HG02610 (cell line): ENCODE data around the gene CELF4.

Source experiments
- ATAC-seq: cut with Tn5 transposase; IDR thresholded peaks from one replicate; pipeline ENCODE4 v1.9.1; 2021; ENCODE audit warnings: mild to moderate bottlenecking, moderate library complexity; ENCODE audit not compliant: unreplicated experiment

CELF4 gene

DNA sequence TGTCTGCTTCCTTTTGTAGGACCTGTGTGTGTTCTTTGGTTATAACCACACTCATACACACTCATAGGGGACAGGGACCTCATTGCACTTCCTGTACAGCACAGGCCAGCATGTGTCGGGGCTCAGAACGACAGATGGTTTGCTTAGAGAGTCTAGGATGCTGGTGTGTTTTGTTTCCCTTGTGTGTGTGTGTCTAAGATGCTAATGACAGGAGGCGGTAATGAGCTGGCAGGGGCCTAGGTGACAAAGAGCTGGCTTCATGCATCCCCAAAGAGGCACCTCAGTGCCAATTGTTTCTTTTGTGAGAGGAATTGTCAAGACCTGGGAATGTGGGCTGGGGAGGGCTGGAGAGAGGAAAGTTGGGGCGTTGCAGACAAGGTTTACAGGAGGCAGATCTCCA lies 66.6 kb downstream of the CELF4 start:
- ATAC-seq = no peak

DNA sequence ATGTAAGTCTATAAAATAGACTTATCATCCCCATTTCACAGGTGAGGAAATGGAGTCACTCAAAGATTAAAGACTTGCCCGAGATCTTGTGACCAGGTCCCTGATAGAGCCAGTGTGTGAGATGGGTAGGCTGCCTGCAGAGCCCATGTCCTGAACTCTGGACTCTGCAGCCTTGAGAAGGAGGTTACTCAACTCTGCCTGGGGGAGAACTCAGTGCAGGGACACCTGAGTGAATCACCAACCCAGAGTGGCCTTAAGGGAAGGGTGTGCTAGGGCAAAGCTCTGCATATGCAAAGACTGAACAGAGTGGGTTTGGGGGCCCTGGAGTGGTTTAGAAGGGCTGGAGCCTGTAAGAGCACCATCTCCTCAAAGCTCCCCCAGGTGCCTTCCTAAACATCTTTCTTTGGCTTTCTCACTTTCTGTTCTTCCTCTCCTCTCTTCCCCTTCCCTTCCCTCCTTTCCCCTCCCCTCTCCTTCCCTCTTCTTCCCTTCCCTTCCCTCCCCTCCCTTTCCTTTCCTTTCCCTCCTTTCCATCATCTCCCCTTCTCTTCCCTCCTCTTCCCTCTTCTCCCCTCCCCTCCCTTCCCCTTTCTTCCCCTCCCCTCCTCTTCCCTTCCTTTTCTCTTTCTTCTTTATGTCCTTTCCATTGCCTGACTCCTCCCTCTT lies 67.6 kb downstream of the CELF4 start:
- ATAC-seq = no peak

DNA sequence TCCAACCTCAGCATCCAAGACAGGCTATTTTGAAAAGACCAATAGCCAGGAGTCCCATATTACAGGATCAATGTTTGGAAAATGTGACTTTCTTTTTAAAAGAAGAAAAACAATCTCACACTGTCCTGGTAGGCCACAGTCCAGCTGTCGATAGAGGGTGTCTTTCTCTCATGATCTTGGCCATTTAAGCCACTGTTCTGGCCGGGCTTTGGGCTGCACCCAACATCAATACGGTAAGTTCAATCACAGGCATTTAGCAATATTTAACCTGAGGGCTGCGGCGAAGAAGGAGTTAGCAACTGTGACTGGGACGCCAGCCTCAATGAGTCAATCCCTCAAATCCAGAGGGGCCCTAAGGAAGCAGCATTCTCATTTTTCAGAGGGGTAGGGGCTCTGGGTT lies 69.0 kb downstream of the CELF4 start:
- no peak for ATAC-seq

DNA sequence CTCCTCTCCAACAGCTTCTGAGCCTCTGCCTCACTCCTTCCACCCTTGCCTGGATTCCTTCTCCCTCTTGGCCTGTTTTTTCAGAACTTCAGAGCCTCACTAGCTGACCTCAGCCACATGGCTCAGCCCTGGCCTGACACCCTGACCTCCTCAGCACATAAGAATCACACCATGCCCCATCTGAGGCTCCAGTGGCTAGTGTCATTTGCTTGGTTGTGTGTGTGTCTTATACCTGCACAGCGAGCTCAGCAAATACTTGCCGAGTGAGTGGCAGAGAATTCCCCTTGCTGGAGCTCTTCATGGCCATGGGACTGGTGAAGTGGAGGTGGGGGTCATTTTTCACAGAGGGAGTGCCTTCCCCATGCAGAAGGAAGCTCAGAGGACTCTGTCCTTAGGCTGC lies 70.2 kb downstream of the CELF4 start:
- ATAC-seq = no peak

DNA sequence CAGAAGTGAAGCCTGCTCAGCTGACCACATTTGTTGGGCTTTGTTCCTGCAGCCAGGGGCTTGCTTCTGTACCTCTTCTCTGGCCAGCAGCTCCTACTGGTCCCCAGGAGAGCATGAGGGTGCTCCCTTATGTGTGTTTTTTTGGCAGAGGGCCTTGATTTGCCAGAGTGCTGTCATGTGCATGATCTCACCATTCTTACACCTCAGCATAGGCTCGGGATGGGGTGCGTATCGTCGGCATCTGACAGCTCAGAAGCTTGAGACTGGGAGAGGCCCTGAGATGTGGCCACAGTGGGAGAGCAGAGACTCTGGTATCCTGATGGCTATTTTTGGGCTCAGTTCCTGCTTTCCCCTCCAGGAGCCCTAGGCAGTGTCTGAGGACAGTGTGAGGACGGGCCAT lies 71.2 kb downstream of the CELF4 start:
- ATAC-seq = no peak

DNA sequence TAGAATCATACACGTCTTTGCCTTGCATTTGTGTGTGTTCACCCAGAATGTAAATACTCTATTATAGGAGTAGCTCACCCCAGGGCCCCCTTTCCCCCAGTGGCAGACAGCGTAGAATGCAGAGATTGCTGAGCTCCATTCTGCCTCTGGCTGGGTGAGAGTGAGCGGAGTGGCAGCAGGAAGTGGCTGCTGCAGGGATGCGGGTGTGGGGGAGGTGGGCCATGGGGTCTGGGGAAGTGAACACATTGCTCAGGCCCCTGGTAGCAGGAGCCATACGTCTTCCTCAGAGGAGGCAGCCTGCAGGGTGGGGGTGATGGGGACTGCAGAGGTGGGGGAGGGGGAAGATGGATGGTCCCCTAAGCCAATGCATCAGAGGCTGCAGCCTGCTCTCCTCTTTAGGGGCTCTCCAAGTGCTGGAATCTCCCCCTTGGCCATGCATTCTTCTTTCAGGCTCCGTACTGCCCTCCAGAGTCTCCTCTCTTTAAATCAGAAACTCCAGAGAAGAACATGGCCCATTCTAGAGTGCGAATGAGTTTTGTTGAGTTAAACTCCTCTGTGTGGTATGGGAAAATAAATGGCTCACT lies 72.2 kb downstream of the CELF4 start:
- no peak for ATAC-seq

DNA sequence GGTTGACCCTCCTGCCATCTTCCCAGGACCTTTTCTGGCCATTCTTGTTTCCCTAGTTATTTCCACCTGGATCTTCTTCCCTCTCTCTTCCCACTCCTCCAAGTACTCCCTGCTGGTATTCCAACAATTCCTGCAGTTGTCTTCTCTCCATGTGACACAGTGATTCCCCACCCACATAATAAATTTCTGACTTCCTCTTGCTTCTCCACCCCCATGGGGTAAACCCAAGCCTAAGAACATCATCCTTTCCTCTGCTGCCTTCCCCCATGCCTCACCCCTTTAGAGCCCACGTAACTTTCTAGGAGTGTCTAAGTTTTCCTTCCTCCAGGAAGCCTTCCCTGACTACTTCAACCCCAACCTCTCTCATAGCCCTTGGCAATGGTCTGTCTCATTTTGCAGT lies 72.6 kb downstream of the CELF4 start:
- ATAC-seq = no peak

DNA sequence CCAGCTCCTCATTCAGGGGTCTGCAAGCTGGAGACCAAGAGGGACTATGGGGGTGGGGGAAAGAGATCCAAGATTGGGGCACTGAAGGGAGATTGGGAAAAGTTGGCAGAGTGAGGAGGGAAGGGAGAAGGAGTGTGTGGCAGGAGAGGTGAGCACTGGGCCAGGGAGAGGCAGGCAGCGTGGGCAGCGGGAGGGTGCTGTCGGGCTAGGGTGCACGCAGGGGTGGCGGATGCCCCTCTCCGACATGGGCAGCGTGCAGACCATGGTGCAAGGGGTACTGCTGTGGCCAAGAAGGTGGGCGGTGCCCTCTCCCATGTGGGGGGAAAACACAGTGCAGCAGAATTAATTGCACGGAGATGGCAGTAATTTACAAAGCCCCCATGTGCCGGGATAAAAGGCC lies 74.1 kb downstream of the CELF4 start:
- no peak for ATAC-seq

DNA sequence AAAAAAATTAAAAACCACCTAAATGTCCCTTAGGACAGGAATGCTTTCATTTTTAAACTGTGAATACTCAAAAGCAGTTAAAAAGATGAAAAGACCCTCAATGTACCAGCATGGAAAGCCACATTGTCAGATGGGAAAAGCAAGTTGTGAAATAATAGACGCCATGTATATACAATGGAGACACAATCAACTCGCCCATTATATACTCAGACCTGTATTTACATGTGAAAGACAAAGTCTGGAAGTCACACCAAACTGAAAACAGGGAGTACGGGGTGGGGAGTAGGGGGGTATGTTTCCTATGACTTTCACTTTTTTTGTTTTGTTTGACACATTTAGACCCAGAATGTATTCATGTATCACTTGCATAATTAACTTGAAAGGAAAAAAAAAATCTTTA lies 75.6 kb downstream of the CELF4 start:
- ATAC-seq = no peak

DNA sequence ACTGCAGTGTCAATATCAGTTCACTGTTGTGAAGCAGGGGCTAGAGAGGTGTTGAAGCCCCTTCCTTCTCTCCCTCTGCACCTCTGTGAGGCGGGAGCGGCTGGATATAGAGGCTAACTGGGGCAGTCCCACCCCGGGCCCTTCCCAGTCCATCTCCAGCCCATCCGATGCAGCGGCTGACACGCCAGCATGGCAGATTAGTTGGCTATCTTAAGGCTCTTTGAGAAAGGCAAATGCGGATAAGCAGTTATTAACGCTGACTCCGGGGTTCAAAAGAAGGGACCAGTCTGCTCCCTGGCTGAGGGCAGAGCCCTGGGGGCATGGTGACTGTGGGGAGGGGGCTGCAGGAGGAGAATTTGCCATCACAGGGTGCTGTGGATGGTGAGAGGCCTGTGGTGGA lies 76.6 kb downstream of the CELF4 start:
- no peak for ATAC-seq

DNA sequence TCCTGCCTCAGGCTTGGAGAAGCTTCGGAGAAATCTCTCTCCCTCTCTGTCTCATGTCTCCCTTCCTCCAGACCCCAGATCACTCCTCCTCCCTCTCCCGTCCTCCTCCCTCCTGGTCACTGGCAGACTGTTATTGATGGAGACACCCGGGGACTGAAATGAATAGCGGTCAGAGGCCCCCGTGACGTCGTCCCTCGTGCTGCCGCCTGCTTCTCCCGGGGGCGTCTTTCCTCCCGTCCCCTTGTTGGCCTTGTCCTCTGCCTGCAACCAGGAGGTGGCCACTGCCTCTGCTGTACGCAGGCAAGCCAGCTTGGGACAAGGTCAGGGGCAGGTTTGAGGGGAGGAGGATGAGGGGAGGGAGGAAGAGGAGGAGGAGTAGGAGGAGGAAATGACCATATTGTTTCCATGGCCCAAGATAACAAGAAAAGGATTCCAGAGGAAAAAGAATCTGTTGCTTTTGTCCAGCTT lies 78.2 kb downstream of the CELF4 start:
- no peak for ATAC-seq

DNA sequence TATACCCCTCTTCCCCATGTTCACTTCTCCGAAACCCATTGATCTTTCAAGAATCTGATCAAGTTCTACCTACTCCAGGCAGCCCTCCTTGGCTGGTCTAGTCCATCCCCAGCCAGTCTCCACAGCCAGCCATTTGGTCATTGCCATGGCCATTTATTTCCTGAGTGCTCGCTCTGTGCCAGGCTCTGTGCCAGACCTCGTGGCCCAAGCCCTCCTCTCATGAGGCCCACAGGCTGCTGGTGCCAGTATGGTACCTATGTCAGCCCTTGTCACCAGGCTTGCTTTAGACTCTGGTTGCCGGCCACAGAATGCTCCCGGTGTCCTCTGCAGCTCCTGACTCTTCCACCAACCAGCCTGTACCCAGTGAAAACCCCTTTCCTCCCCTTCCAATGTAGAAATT lies 78.8 kb downstream of the CELF4 start:
- no peak for ATAC-seq

DNA sequence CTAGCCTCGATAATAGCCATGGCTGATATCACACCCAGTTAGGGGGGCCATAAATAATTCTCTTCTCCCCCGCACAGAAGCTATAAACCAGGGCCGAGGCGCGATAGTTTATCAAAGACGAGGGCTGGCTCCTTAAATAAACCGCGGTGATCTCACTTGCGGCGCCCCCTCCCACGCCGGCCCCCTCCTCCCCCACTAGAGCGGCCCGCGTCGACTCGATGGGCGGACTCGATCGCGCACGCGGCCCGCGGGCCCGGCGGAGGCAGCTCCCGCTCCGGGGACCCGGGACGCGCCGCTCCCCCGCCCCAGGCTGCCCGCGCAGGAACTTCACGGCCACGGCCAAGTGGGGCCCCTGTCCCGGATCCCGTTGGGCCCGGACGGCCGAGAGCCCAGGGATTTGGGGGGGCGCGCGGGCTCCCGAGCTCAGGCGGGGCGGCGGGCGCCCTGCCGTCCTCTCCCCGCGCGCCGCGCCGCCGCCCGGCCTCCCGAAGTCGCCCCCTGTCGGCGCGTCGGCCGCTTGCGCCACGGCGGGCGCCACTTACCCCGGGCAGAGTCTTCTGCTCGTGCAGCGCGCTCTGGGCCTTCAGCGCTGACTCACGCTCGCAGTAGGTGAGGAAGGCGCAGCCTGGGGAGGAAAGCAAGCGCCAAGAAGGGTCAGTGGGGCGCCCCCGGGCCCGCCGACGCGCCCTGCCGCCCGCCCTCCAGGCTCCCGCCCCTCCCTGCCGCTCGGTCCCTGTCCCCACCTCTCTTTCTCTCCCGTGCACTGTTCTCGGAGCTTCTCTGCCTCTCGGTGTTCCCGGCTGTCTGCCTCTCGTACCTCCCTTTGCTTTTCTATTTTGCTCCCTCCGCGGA lies 80.4 kb downstream of the CELF4 start:
- ATAC-seq = no peak

DNA sequence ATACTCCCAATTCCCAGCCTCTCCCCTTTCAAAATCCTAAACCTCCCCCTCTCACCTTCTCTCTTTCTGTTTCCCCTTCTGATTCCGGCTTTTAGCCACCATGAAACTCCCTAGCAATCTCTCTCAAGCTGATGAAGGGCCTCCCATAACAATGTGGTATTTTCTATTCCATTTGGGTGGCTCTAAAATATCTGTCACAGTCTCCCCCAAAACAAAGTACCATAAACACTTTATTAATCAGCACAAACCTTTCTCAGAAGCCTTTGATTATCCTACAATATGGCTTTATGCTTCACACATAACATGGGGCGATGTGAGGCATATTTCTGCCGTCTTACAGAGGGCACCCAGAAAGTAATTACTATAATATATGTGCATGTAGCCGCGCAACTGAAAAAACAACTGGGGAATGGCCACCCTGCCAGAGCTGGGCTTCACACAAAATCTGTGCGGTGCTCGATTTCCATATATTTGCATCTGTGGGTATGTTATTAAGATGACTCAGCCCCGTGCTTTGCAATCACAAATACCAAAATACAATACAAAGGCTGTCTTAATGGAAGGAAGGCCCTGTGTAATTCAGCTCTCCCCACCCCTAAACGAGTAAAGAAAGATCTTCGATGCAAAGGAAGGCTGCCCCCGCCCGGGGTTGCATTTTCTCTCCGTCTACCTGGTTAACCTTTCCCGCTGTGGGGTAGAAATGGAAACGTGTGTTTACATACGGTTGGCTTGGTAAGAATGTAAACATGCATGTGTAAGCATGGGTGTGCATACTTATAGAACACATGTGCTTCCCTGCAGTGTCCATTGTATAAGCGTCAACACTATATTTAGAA lies 81.4 kb downstream of the CELF4 start:
- no peak for ATAC-seq

DNA sequence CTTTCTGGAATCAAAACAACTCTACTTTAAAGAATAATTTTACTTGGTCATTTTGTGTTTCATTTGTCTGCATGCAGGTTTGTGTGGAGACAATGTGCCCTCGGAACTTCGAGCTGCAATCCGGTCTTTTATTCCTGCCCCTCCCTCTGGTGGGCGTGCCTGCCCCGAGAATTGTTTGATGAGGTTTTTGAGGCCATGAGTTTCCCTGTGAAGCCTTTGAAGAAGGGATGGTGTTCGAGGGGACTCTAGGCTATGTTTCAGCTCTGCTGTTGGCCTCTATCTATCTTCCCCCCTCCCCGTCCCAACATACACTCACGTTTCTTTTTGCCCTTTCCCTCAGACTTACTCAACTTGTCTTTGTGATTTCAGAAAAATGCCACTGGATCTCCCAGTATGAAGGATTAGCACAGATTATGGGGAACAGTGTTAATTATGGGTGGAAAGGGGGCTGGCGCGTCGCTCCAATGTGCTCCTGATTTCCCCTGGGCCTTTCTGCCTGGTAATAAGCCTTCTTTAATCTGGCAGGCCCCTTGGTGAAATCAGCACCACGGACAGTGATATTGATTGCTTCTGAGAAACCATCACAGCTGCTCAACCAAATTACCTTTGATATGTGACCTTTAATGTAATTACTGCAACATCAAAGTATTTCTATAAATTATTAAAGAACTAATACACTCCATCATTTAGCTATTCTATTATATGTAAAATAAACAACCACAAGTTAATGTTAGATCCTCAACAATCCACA lies 82.2 kb downstream of the CELF4 start:
- ATAC-seq = no peak

DNA sequence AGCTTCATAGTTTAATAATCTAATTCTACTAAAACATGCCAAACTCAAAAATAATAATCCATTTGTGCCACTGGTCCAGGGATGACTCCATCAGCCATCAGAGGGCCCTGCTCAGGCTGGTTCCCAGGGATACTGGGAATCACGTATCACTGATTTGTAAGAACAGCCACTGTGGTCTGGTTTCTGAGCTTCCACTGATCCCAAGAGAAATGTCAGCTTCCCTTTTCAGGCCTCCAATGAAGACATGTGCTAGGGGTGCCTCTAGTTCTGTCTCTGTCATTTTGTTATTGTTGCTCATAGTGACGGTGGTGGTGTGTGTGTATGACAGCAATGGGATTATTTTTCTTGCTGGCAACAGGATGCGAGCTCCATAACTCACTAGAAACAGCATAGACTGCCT lies 83.2 kb downstream of the CELF4 start:
- no peak for ATAC-seq

DNA sequence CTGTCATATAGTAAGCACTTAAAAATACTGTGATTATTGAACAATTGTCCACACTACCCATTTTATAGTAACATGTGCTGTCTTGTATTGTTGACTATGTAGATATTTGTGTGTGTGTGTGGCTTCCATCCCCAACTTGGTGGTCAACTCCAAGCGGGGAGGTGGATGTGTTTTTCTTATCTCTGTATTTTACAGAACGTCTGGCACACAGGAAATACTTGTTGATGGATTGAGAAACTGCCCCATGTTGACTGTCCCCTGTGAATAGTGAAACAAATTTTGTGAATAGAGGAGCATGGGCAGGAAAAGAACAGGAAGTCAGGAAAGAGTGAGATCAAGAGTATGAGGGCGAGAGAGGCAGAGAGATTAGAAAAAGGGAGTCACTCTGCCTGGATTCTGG lies 83.6 kb downstream of the CELF4 start:
- ATAC-seq = no peak

DNA sequence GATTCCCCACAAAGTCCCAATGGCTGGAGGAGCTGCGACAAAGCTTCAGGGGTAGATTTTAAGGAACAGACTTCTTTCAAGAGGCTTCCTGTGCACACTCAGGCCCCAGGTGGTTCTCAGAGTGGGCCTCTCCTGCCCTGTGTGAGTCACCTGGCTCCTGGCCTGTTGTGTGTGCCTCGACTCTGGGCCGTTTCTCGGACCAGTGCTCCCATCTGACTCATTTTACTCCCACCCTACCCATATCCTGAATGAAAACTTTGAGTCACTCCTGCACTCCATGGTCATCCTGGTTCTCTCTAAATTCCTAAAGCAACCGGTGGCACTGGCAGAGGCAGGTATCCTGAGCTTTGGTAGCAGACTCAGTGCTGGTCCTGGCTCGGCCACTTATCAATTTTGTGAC lies 84.1 kb downstream of the CELF4 start:
- ATAC-seq = no peak

DNA sequence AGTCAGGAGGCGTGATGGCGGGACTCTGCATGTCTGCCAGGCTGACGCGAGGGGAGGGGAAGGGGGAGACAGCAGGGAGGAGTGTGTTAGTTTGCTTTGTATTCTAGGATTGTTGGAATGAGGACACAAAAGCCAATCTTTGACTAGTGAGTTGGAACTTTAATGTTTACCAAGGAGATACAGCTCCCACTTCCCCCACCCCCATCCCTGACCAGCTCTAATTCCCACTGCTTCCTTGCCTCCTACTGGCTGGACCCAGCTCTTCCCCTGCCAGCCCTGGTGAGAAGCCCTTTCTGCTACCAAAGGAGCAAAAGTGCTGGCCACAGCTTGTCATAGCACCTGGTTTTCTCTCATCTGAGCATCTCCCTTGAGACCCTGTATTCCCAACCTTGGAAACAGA lies 84.5 kb downstream of the CELF4 start:
- ATAC-seq = no peak

DNA sequence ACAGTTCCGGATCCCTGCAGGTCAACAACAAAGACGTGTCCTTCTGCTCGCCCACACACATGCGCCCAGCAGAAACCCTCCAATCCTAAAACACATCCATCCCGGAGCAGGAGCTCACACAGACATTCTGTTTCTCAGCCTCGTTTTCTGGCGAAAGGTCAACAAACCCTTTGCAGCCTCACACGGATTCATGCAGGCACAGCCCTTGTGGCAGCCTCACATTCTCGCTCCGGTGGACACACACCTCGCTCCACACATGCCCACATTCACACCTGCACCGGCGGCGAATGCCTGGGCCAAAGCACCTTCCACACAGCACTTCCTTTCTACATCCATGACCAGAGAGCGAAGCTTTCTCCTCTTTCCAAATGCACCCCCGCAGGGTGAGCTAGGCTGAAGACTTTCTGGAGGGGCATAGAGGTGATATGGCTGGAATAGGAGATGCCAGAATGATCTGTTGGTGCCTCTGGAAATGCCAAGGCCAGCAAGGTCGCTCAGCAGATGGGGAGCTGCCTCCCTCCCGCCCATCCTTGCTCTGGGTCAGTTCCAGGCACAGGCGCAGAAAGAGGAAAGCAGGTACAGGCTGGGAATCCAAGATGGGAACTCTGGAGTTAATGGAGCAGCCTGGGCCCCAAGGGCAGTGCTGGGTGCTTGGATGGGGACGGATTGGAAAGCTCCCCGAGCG lies 88.8 kb downstream of the CELF4 start:
- no peak for ATAC-seq
